Retinal pigment epithelial cell (primary cell): ENCODE results near the gene SPATS2.
A peak's percentile ranks its signal among the peaks of the same experiment; 100 is the strongest.

Experiments used
- DNase-seq: peaks from one replicate; pipeline ENCODE4 v3.0.0-alpha.2; 2010; ENCODE audit warnings: low read depth
- H3K4me3 ChIP-seq: 2 replicates; pipeline ENCODE4 v1.5.1; 2011; ENCODE audit warnings: mild to moderate bottlenecking, low read length, control low read depth, moderate library complexity
- CTCF ChIP-seq: conservative IDR thresholded peaks from 2 replicates; pipeline ENCODE4 v1.5.1; 2011; ENCODE audit warnings: low read depth, low read length, control low read depth, inconsistent platforms

SPATS2 gene

GRCh38 chr12:49336645-49337584, 30.3 kb upstream of the SPATS2 start, which contains the start of gene C1QL4:
Gene C1QL4, minus strand, starts transcription at chr12:49337188. Its CDS starts 711 bp downstream, at chr12:49336477.
- no peak for DNase-seq
- TF ChIP-seq CTCF: peak; percentile 85
- peak within 1 kb of the TSS; percentile 31 for H3K4me3 ChIP-seq

GRCh38 chr12:49338830-49339463, 28.3 kb upstream of the SPATS2 start:
- no peak for TF ChIP-seq CTCF
- no peak overlapping the region for H3K4me3 ChIP-seq
- no peak for DNase-seq

- no peak overlapping the region for H3K4me3 ChIP-seq
- no peak for DNase-seq
- TF ChIP-seq CTCF: no peak
Measured at GRCh38 chr12:49339464-49339861, 27.8 kb upstream of the SPATS2 start.

GRCh38 chr12:49340095-49340870, 27.0 kb upstream of the SPATS2 start:
- no peak overlapping the region for H3K4me3 ChIP-seq
- no peak for DNase-seq
- no peak for TF ChIP-seq CTCF

- DNase-seq: no peak
- TF ChIP-seq CTCF: no peak
- no peak overlapping the region for H3K4me3 ChIP-seq
Measured at GRCh38 chr12:49340971-49341776, 26.1 kb upstream of the SPATS2 start.

- DNase-seq: no peak
- H3K4me3 ChIP-seq: no peak overlapping the region
- TF ChIP-seq CTCF: no peak
Measured at GRCh38 chr12:49341777-49342065, 25.5 kb upstream of the SPATS2 start.
